HEK293T (cell line): Measurements from ENCODE around the gene DRAP1.

ENCODE experiments used
- CTCF ChIA-PET: fragments of 350-600 bp; formaldehyde crosslinking; extraction: SDS; loops from one replicate; lab custom pipeline; 2021; ENCODE audit warnings: antibody characterized with exemption, inconsistent platforms; lab: Yijun Ruan, JAX
- POLR2A ChIA-PET: fragments of 350-600 bp; formaldehyde crosslinking; extraction: SDS; loops from one replicate; lab custom pipeline; 2020; ENCODE audit warnings: antibody characterized with exemption, inconsistent platforms; lab: Yijun Ruan, JAX
- DNase-seq: peaks from one replicate; pipeline ENCODE4 v3.0.0; 2012; ENCODE audit warnings: mixed read lengths; ENCODE audit errors: extremely low spot score
- BHLHE40 ChIP-seq: fragments of 450-650 bp; IDR thresholded peaks from 2 replicates; pipeline ENCODE4 v1.6.1; 2016; ENCODE audit warnings: mild to moderate bottlenecking, moderate library complexity, borderline replicate concordance
- CTBP1 ChIP-seq: fragments of 450-650 bp; IDR thresholded peaks from 2 replicates; pipeline ENCODE4 v1.6.1; 2016; ENCODE audit warnings: borderline replicate concordance
- ELF4 ChIP-seq: fragments of 450-650 bp; IDR thresholded peaks from 2 replicates; pipeline ENCODE4 v1.6.1; 2017; ENCODE audit warnings: antibody characterized with exemption
- FOXA1 ChIP-seq: fragments of 450-650 bp; IDR thresholded peaks from 2 replicates; pipeline ENCODE4 v1.6.1; 2016; ENCODE audit warnings: mild to moderate bottlenecking
- FOXK2 ChIP-seq: fragments of 450-650 bp; IDR thresholded peaks from 2 replicates; pipeline ENCODE4 v1.6.1; 2016; ENCODE audit warnings: mild to moderate bottlenecking
- FOXM1 ChIP-seq: fragments of 450-650 bp; IDR thresholded peaks from 2 replicates; pipeline ENCODE4 v1.6.1; 2017; ENCODE audit warnings: mild to moderate bottlenecking, borderline replicate concordance
- HDGF ChIP-seq: fragments of 450-650 bp; IDR thresholded peaks from 2 replicates; pipeline ENCODE4 v1.6.1; 2017; ENCODE audit warnings: antibody characterized with exemption, borderline replicate concordance
- L3MBTL2 ChIP-seq: fragments of 450-650 bp; conservative IDR thresholded peaks from 2 replicates; pipeline ENCODE4 v1.6.1; 2016; ENCODE audit warnings: mild to moderate bottlenecking
- LEF1 ChIP-seq: fragments of 450-650 bp; IDR thresholded peaks from 2 replicates; pipeline ENCODE4 v1.6.1; 2017; ENCODE audit warnings: mild to moderate bottlenecking, borderline replicate concordance
- NFRKB ChIP-seq: fragments of 450-650 bp; IDR thresholded peaks from 2 replicates; pipeline ENCODE4 v1.6.1; 2016; ENCODE audit warnings: mild to moderate bottlenecking, moderate library complexity
- SP1 ChIP-seq: fragments of 450-650 bp; IDR thresholded peaks from 2 replicates; pipeline ENCODE4 v1.6.1; 2017
- SUZ12 ChIP-seq: fragments of 450-650 bp; IDR thresholded peaks from 2 replicates; pipeline ENCODE4 v1.6.1; 2016; ENCODE audit warnings: mild to moderate bottlenecking
- TARDBP ChIP-seq: fragments of 450-650 bp; IDR thresholded peaks from 2 replicates; pipeline ENCODE4 v1.6.1; 2016
- ZNF384 ChIP-seq: fragments of 450-650 bp; IDR thresholded peaks from 2 replicates; pipeline ENCODE4 v1.6.1; 2016
- TF ChIP-seq, protein P1 (sequence below): fragments of 450-650 bp; IDR thresholded peaks from 2 replicates; pipeline ENCODE4 v1.6.1; 2016

The DRAP1 gene

DNA sequence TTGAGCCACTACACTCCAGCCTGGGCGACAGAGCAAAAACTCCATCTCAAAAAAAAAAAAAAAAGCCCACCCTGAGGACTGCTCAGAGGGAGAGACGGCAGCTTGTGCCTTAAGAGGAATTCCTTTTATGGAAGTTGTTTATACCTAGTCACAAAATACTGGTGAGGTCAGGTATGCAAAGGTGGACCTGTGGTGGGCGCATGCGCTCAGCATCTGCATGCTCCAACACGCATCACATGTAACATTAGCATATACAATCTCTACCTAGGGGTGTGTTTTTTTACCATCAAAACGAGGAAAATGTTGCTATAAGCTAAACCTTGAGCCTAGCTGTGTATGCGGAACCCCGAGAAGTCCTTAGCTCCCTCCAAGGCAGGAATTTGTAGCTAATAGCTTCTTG is 35.5 kb downstream of the DRAP1 start:
- DNase-seq: no peak
- no peak for TF ChIP-seq ELF4
- TF ChIP-seq NFRKB: no peak
- TF ChIP-seq LEF1: no peak
- TF ChIP-seq, protein P1, sequence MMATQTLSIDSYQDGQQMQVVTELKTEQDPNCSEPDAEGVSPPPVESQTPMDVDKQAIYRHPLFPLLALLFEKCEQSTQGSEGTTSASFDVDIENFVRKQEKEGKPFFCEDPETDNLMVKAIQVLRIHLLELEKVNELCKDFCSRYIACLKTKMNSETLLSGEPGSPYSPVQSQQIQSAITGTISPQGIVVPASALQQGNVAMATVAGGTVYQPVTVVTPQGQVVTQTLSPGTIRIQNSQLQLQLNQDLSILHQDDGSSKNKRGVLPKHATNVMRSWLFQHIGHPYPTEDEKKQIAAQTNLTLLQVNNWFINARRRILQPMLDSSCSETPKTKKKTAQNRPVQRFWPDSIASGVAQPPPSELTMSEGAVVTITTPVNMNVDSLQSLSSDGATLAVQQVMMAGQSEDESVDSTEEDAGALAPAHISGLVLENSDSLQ: no peak
- no peak for TF ChIP-seq TARDBP
- TF ChIP-seq ZNF384: no peak
- no peak for TF ChIP-seq L3MBTL2
- ChIA-PET CTCF (interaction anchor here (0.6 kb wide), 2 partner anchors 528 to 1024 kb away, joined by 3 read pairs; no protein-coding TSS in a partner anchor), POLR2A (no interaction called here)

GRCh38 chr11:65958291-65958690 is 39.1 kb downstream of the DRAP1 start:
- ChIA-PET CTCF (no interaction called here), POLR2A (interaction anchor here (1.5 kb wide), 1 partner anchor 70 kb away, joined by 4 read pairs; the partner anchor contains the start of gene FIBP)
- DNase-seq: no peak
- TF ChIP-seq CTBP1 (no peak), BHLHE40 (no peak), TARDBP (no peak)

DNA sequence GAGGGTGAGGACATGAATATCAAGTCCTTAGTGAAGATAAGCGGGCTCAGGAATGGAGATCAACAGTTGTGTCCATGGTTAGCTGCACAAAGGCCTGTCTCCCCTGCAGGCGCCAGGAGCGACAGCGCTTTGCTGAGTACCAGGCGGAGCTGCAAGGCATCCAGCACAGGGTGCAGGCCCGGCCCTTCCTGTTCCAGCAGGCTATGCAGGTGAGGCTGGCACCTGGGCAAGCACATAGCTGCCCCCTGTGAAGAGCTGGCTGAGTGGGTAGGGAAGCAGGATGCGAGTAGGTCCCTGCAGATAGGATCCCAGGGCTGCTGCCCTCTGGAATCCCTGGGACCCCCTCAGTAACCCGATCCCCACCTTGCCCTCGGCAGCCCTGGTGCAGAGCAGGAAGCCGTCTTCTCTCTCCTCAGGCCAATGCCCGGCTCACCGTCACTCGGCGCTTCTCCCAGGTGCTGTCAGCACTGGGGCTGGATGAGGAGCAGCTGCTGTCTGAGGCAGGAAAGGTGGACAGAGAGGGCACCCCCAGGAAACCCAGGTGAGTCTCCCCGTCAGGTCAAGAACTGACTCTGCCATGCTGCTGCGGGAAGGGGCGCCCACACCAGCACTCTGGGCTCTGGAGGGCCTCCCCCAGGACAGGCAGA is 39.7 kb downstream of the DRAP1 start:
- POLR2A ChIA-PET: no interaction called here

DNA sequence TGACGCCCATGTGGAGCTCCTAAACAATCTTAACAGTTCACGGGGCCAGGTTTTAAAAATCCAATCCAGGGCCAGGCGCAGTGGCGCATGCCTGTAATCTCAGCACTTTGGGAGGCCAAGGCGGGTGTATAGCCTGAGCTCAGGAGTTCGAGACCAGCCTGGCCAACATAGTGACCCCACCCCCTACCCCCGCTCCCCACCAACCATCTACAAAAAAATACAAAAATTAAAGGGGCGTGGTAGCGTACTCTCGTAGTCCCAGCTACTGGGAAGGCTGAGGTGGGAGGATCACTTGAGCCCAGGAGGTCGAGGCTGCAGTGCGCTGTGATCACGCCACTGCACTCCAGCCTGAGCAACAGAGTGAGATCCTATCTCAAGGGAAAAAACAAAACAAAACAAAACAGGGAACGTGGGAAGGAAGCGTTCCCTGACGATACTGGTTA is 41.6 kb downstream of the DRAP1 start:
- no peak for DNase-seq
- ChIA-PET POLR2A (interaction anchor here (0.9 to 1.9 kb wide), 5 partner anchors 10 to 101 kb away, joined by 3 to 9 read pairs (median 4); partner anchors contain the start of genes BANF1, CCDC85B, EIF1AD and FIBP), CTCF (interaction anchor here (1.1 kb wide), 1 partner anchor 73 kb away, joined by 4 read pairs; the partner anchor contains the start of gene FIBP)
- TF ChIP-seq HDGF (no peak), ZNF384 (no peak), ELF4 (no peak), SUZ12 (no peak)

More for the DNA sequence above, 39.7 kb downstream of the DRAP1 start:
- no peak for DNase-seq
- no peak for TF ChIP-seq NFRKB
- no peak for TF ChIP-seq TARDBP
- no peak for TF ChIP-seq LEF1
- CTCF ChIA-PET: no interaction called here

- CTCF ChIA-PET: interaction anchor here (1.1 kb wide), 1 partner anchor 74 kb away, joined by 4 read pairs; the partner anchor contains the start of gene FIBP
- no peak for TF ChIP-seq L3MBTL2
- peak; percentile 95 for TF ChIP-seq ELF4
- TF ChIP-seq NFRKB: no peak
- no peak for TF ChIP-seq FOXA1
- TF ChIP-seq HDGF: no peak; the same call in 1 of the 2 replicates
- TF ChIP-seq, protein P1: no peak
- TF ChIP-seq FOXK2: peak; percentile 96
- peak; percentile 100 for DNase-seq
- POLR2A ChIA-PET: interaction anchor here (0.7 to 1.9 kb wide), 7 partner anchors 10 to 102 kb away, joined by 3 to 9 read pairs (median 4); partner anchors contain the start of genes BANF1, CCDC85B, EIF1AD and FIBP
Measured at GRCh38 chr11:65961267-65962140, 42.3 kb downstream of the DRAP1 start, which contains the start of gene SART1. SART1 (plus strand) TSS chr11:65961734; CDS start chr11:65961781, 47 bp downstream.

DNA sequence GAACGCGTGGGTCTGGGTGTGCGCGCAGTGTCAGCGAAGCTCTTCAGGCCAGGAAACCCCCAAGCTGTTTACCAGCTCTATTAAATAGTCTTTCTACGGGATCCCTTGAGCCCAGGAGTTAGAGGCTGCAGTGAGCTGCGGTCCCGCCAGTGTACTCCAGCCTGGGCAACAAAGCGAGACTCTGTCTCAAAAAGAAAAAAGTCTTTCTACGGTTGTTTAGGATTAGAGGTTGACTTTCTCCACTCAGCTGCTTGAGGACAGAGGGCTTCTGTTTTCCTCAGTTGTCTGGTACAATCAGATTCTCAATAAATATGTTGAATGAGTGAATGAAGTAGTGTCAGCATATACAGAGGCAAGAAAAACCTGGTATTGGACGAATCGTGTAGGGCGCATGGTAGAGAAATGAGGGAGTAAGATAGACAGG is 42.9 kb downstream of the DRAP1 start:
- ChIA-PET CTCF (no interaction called here), POLR2A (interaction anchor here (0.7 to 1.1 kb wide), 2 partner anchors 40 to 103 kb away, joined by 4 read pairs; partner anchors contain the start of genes BANF1 and EIF1AD)
- DNase-seq: no peak
- TF ChIP-seq NFRKB: no peak
- TF ChIP-seq FOXK2: no peak

DNA sequence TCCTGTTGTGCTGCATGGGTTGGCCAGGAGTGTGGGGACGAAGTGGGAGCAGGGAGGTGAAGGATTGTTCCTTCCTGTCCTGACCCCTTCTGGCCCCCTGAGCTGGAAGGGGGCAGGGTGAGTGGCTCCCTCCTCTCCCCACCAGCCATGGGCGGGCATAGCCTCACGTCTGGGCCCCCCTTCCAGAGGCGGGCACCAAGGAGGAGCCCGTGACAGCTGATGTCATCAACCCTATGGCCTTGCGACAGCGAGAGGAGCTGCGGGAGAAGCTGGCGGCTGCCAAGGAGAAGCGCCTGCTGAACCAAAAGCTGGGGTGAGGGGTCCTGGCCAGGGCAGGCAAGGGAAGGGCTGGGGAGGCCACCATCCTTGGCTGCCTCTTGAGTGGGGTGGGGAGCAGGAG is 45.7 kb downstream of the DRAP1 start:
- TF ChIP-seq FOXK2: no peak
- TF ChIP-seq, protein P1: no peak
- TF ChIP-seq HDGF: no peak
- TF ChIP-seq L3MBTL2: no peak
- no peak for TF ChIP-seq ELF4
- no peak for TF ChIP-seq SUZ12
- TF ChIP-seq FOXA1: no peak
- no peak for TF ChIP-seq BHLHE40
- no peak for TF ChIP-seq NFRKB
- no peak for TF ChIP-seq SP1
- TF ChIP-seq FOXM1: no peak
- TF ChIP-seq TARDBP: no peak
- ChIA-PET CTCF (no interaction called here), POLR2A (no interaction called here)
- no peak for DNase-seq
